SK-N-SH treated with all-trans-retinoic acid at 6 μM for 48 hours (cell line): Measurements from ENCODE around the gene SH3PXD2A.

Experiments
- ATAC-seq: fragments of 200-7000 bp; cut with Tn5 transposase; 3 replicates; pipeline ENCODE4 v1.9.1; 2020; ENCODE audit warnings: mild to moderate bottlenecking, moderate library complexity
- ARNTL ChIP-seq: fragments of 450-650 bp; formaldehyde crosslinking; IDR thresholded peaks from 2 replicates; pipeline ENCODE4 v1.5.0; 2020; ENCODE audit warnings: low read depth, mild to moderate bottlenecking, moderate library complexity, borderline replicate concordance
- BACH2 ChIP-seq: fragments of 250-450 bp; sonication (Bioruptor Pico); IDR thresholded peaks from 2 replicates; pipeline ENCODE4 v1.9.0; 2021; ENCODE audit warnings: mild to moderate bottlenecking, borderline replicate concordance
- CREB5 ChIP-seq: fragments of 250-450 bp; sonication (Bioruptor Pico); IDR thresholded peaks from 2 replicates; pipeline ENCODE4 v1.5.1; 2020; ENCODE audit warnings: low read depth, mild to moderate bottlenecking, moderate library complexity
- CSDC2 ChIP-seq: fragments of 250-450 bp; sonication (Bioruptor Pico); IDR thresholded peaks from 2 replicates; pipeline ENCODE4 v1.5.0; 2020; ENCODE audit warnings: mild to moderate bottlenecking, moderate library complexity
- CSRNP3 ChIP-seq: fragments of 250-450 bp; sonication (Bioruptor Pico); IDR thresholded peaks from 2 replicates; pipeline ENCODE4 v1.5.1; 2021; ENCODE audit warnings: mild to moderate bottlenecking, moderate library complexity
- ESRRG ChIP-seq: fragments of 250-450 bp; sonication (Bioruptor Pico); IDR thresholded peaks from 2 replicates; pipeline ENCODE4 v1.6.1; 2021; ENCODE audit warnings: mild to moderate bottlenecking
- GLIS3 ChIP-seq: fragments of 250-450 bp; sonication (Bioruptor Pico); IDR thresholded peaks from 2 replicates; pipeline ENCODE4 v1.5.0; 2020; ENCODE audit warnings: mild to moderate bottlenecking, moderate library complexity
- ISL1 ChIP-seq: fragments of 250-450 bp; sonication (Bioruptor Pico); IDR thresholded peaks from 2 replicates; pipeline ENCODE4 v2.1.2; 2022; ENCODE audit warnings: mild to moderate bottlenecking, moderate library complexity
- OSR1 ChIP-seq: fragments of 250-450 bp; sonication (Bioruptor Pico); IDR thresholded peaks from 2 replicates; pipeline ENCODE4 v1.8.0; 2022; ENCODE audit warnings: moderate library complexity, mild to moderate bottlenecking, inconsistent platforms
- PATZ1 ChIP-seq: fragments of 250-450 bp; sonication (Bioruptor Pico); IDR thresholded peaks from 2 replicates; pipeline ENCODE4 v1.8.0; 2020; ENCODE audit warnings: mild to moderate bottlenecking, moderate library complexity, borderline replicate concordance
- POU6F1 ChIP-seq: fragments of 250-450 bp; sonication (Bioruptor Pico); IDR thresholded peaks from 2 replicates; pipeline ENCODE4 v1.8.0; 2021; ENCODE audit warnings: low read depth, mild to moderate bottlenecking, moderate library complexity, borderline replicate concordance
- PPARA ChIP-seq: fragments of 250-450 bp; sonication (Bioruptor Pico); IDR thresholded peaks from 2 replicates; pipeline ENCODE4 v1.5.0; 2020; ENCODE audit warnings: mild to moderate bottlenecking, borderline replicate concordance
- RARB ChIP-seq: fragments of 250-450 bp; sonication (Bioruptor Pico); IDR thresholded peaks from 2 replicates; pipeline ENCODE4 v1.8.0; 2021; ENCODE audit warnings: mild to moderate bottlenecking, moderate library complexity
- SNAI2 ChIP-seq: fragments of 250-450 bp; sonication (Bioruptor Pico); IDR thresholded peaks from 2 replicates; pipeline ENCODE4 v1.5.0; 2020; ENCODE audit warnings: mild to moderate bottlenecking, moderate library complexity
- TCF4 ChIP-seq: fragments of 250-450 bp; sonication (Bioruptor Pico); IDR thresholded peaks from 2 replicates; pipeline ENCODE4 v1.8.0; 2021; ENCODE audit warnings: mild to moderate bottlenecking, moderate library complexity, borderline replicate concordance
- TOX ChIP-seq: fragments of 250-450 bp; sonication (Bioruptor Pico); IDR thresholded peaks from 2 replicates; pipeline ENCODE4 v1.8.0; 2021; ENCODE audit warnings: mild to moderate bottlenecking, moderate library complexity, borderline replicate concordance
- TSHZ2 ChIP-seq: fragments of 250-450 bp; sonication (Bioruptor Pico); IDR thresholded peaks from 2 replicates; pipeline ENCODE4 v1.5.0; 2020; ENCODE audit warnings: mild to moderate bottlenecking, moderate library complexity
- ZC3H10 ChIP-seq: fragments of 250-450 bp; sonication (Bioruptor Pico); IDR thresholded peaks from 2 replicates; pipeline ENCODE4 v1.5.1; 2021; ENCODE audit warnings: mild to moderate bottlenecking, moderate library complexity
- ZFP3 ChIP-seq: fragments of 250-450 bp; sonication (Bioruptor Pico); IDR thresholded peaks from 2 replicates; pipeline ENCODE4 v1.5.0; 2020; ENCODE audit warnings: mild to moderate bottlenecking, moderate library complexity
- ZFP30 ChIP-seq: fragments of 450-650 bp; formaldehyde crosslinking; IDR thresholded peaks from 2 replicates; pipeline ENCODE4 v1.5.0; 2022; ENCODE audit warnings: mild to moderate bottlenecking, moderate library complexity
- ZNF565 ChIP-seq: fragments of 450-650 bp; formaldehyde crosslinking; conservative IDR thresholded peaks from 2 replicates; pipeline ENCODE4 v1.5.0; 2020; ENCODE audit warnings: low read depth, mild to moderate bottlenecking, moderate library complexity
- ZNF70 ChIP-seq: fragments of 450-650 bp; formaldehyde crosslinking; IDR thresholded peaks from 2 replicates; pipeline ENCODE4 v1.5.0; 2020; ENCODE audit warnings: mild to moderate bottlenecking, moderate library complexity
- ZNF8 ChIP-seq: fragments of 450-650 bp; formaldehyde crosslinking; IDR thresholded peaks from 2 replicates; pipeline ENCODE4 v1.5.0; 2020; ENCODE audit warnings: mild to moderate bottlenecking, moderate library complexity

Gene SH3PXD2A

GRCh38 chr10:103713676-103714075 lies 141.7 kb downstream of the SH3PXD2A start:
- TF ChIP-seq ZC3H10 (no peak), OSR1 (CRISPR knock-in tag) (no peak), CSRNP3 (CRISPR knock-in tag) (no peak), ARNTL (CRISPR knock-in tag) (no peak), ZNF70 (CRISPR knock-in tag) (no peak), CREB5 (CRISPR knock-in tag) (no peak), SNAI2 (CRISPR knock-in tag) (no peak), PPARA (CRISPR knock-in tag) (no peak), TCF4 (CRISPR knock-in tag) (no peak), ZNF565 (CRISPR knock-in tag) (no peak), ZNF8 (no peak), TSHZ2 (no peak), RARB (CRISPR knock-in tag) (no peak), CSDC2 (no peak), ISL1 (CRISPR knock-in tag) (no peak), GLIS3 (CRISPR knock-in tag) (no peak), ESRRG (CRISPR knock-in tag) (no peak), POU6F1 (no peak), ZFP30 (no peak), PATZ1 (CRISPR knock-in tag) (no peak)
- no peak for ATAC-seq

- ATAC-seq: peak; percentile 83
- TF ChIP-seq BACH2 (CRISPR knock-in tag): no peak
- no peak for TF ChIP-seq ZNF565 (CRISPR knock-in tag)
- TF ChIP-seq CREB5 (CRISPR knock-in tag): no peak
- TF ChIP-seq ISL1 (CRISPR knock-in tag): no peak
- TF ChIP-seq PPARA (CRISPR knock-in tag): no peak
- no peak for TF ChIP-seq ZNF8
- TF ChIP-seq ARNTL (CRISPR knock-in tag): no peak
- no peak for TF ChIP-seq PATZ1 (CRISPR knock-in tag)
- TF ChIP-seq ZC3H10: no peak
- no peak for TF ChIP-seq ZNF70 (CRISPR knock-in tag)
- no peak for TF ChIP-seq ESRRG (CRISPR knock-in tag)
- TF ChIP-seq SNAI2 (CRISPR knock-in tag): no peak
- no peak for TF ChIP-seq CSDC2
- TF ChIP-seq POU6F1: no peak
- TF ChIP-seq ZFP3 (CRISPR knock-in tag): no peak
- TF ChIP-seq TOX: no peak
- TF ChIP-seq ZFP30: no peak
Measured at GRCh38 chr10:103712898-103713498, 142.4 kb downstream of the SH3PXD2A start.
